Osteoblast (primary cell): Measurements from ENCODE around the gene DNAH17. TPM values are rescaled to one million over a fixed set of nuclear protein-coding genes. Genes with fewer than 3 reads are reported as not detected.

Source experiments
- DNase-seq: peaks from one replicate; pipeline ENCODE4 v3.0.0; 2011; ENCODE audit warnings: low spot score, mixed read lengths; ENCODE audit not compliant: insufficient read length; ENCODE audit errors: missing footprints
- H2AFZ ChIP-seq: 2 replicates; pipeline ENCODE4 v1.6.0; 2011; ENCODE audit warnings: mild to moderate bottlenecking, low read length
- H3K27ac ChIP-seq: 2 replicates; pipeline ENCODE4 v1.5.1; 2011; ENCODE audit warnings: mild to moderate bottlenecking, low read depth, low read length, moderate library complexity
- H3K27me3 ChIP-seq: 2 replicates; pipeline ENCODE4 v1.6.0; 2012; ENCODE audit warnings: mild to moderate bottlenecking, control low read depth, inconsistent platforms, low read length, moderate library complexity; ENCODE audit not compliant: insufficient read depth
- H3K36me3 ChIP-seq: 2 replicates; pipeline ENCODE4 v1.5.1; 2011; ENCODE audit warnings: mild to moderate bottlenecking, low read length, control low read depth, moderate library complexity; ENCODE audit not compliant: insufficient read depth
- H3K4me1 ChIP-seq: 2 replicates; pipeline ENCODE4 v1.5.1; 2011; ENCODE audit warnings: mild to moderate bottlenecking, low read length, control low read depth, moderate library complexity; ENCODE audit not compliant: insufficient read depth
- H3K4me2 ChIP-seq: 2 replicates; pipeline ENCODE4 v1.6.0; 2011; ENCODE audit warnings: mild to moderate bottlenecking, low read length; ENCODE audit not compliant: insufficient read depth
- H3K4me3 ChIP-seq: fragments of 200-600 bp; sonication (generic); 3 replicates; pipeline ENCODE4 v1.5.1; 2012; ENCODE audit warnings: mild to moderate bottlenecking, low read length, inconsistent platforms; ENCODE audit not compliant: insufficient read depth
- H3K79me2 ChIP-seq: 2 replicates; pipeline ENCODE4 v1.6.0; 2012; ENCODE audit warnings: mild to moderate bottlenecking, low read length, control low read depth, inconsistent platforms; ENCODE audit not compliant: insufficient read depth
- H3K9me3 ChIP-seq: 2 replicates; pipeline ENCODE4 v1.5.1; 2011; ENCODE audit warnings: low read depth, low read length, control low read depth
- H4K20me1 ChIP-seq: 2 replicates; pipeline ENCODE4 v1.6.0; 2012; ENCODE audit warnings: mild to moderate bottlenecking, low read length, control low read depth; ENCODE audit not compliant: insufficient read depth
- total RNA-seq: library from RNA; depleted of rRNA; stranded (reverse); fragments of >200 nt; gene quantifications from 2 replicates; pipeline ENCODE4 v1.2.3, GENCODE V29; 2012
- TF ChIP-seq, protein P1 (sequence below): IDR thresholded peaks from 2 replicates; pipeline ENCODE4 v1.5.1; 2011; ENCODE audit warnings: mild to moderate bottlenecking, low read depth, low read length, moderate library complexity; ENCODE audit errors: extremely low read depth

The DNAH17 gene
- total RNA-seq, 1 donor = under 0.01 TPM

DNA sequence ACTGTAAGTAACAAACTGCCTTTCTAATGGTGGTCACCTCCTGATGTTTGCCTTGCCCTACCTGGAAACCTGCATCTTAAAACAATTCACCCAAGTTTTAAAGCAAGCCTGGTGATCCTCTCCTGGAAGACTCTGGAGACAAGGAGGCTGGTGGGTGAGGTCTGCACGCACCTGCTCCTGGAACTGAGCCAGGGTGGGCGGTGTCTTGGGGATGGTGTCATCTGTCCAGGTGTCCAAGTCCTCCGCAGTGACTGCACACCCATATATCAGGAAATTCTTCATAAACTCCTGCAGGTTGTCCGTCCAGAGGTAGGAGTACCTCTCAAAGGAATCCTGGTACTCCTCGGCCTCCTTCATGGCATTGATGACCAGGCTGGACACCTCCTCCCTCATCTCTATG lies 44.9 kb downstream of the DNAH17 start:
- Histone ChIP-seq H3K4me1 (no peaks in the 10 kb centered on the region), H3K36me3 (no peaks in the 10 kb centered on the region), H3K27me3 (peaks cover 6% of the 10 kb centered on the region), H3K4me2 (no peak overlapping the region), H3K4me3 (no peak overlapping the region), H3K27ac (no peak overlapping the region), H3K9me3 (no peaks in the 10 kb centered on the region), H3K79me2 (no peaks in the 10 kb centered on the region), H2AFZ (no peak overlapping the region), H4K20me1 (no peaks in the 10 kb centered on the region)
- no peak for DNase-seq
- TF ChIP-seq, protein P1, sequence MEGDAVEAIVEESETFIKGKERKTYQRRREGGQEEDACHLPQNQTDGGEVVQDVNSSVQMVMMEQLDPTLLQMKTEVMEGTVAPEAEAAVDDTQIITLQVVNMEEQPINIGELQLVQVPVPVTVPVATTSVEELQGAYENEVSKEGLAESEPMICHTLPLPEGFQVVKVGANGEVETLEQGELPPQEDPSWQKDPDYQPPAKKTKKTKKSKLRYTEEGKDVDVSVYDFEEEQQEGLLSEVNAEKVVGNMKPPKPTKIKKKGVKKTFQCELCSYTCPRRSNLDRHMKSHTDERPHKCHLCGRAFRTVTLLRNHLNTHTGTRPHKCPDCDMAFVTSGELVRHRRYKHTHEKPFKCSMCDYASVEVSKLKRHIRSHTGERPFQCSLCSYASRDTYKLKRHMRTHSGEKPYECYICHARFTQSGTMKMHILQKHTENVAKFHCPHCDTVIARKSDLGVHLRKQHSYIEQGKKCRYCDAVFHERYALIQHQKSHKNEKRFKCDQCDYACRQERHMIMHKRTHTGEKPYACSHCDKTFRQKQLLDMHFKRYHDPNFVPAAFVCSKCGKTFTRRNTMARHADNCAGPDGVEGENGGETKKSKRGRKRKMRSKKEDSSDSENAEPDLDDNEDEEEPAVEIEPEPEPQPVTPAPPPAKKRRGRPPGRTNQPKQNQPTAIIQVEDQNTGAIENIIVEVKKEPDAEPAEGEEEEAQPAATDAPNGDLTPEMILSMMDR = no peak

DNA sequence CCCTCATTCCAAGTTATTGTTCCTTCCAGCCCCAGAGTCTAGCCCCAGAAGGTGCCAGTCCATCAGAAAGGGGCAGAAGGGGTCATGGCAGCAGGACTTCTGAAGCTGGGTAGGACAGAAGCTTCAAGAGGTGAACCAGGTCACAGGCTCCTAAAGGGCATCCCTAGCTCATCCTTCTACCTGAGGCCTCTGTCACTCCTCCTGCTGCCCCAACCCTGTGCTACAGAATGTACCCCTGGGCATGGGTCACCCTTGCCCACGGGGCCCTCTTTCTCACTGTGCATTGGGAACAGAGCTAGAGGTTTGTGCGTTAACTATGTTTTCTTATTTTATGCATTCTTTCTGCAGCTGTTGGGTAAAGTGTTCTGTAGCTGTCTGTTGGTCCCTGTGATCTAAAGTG lies 46.5 kb downstream of the DNAH17 start:
- Histone ChIP-seq H2AFZ (no peak overlapping the region), H3K27me3 (peaks cover 6% of the 10 kb centered on the region), H3K4me3 (no peak overlapping the region), H3K9me3 (no peaks in the 10 kb centered on the region), H4K20me1 (no peaks in the 10 kb centered on the region), H3K4me2 (no peak overlapping the region), H3K27ac (no peak overlapping the region), H3K36me3 (no peaks in the 10 kb centered on the region), H3K4me1 (no peaks in the 10 kb centered on the region), H3K79me2 (no peaks in the 10 kb centered on the region)
- TF ChIP-seq, protein P1 = no peak
- peak; percentile 60 for DNase-seq

DNA sequence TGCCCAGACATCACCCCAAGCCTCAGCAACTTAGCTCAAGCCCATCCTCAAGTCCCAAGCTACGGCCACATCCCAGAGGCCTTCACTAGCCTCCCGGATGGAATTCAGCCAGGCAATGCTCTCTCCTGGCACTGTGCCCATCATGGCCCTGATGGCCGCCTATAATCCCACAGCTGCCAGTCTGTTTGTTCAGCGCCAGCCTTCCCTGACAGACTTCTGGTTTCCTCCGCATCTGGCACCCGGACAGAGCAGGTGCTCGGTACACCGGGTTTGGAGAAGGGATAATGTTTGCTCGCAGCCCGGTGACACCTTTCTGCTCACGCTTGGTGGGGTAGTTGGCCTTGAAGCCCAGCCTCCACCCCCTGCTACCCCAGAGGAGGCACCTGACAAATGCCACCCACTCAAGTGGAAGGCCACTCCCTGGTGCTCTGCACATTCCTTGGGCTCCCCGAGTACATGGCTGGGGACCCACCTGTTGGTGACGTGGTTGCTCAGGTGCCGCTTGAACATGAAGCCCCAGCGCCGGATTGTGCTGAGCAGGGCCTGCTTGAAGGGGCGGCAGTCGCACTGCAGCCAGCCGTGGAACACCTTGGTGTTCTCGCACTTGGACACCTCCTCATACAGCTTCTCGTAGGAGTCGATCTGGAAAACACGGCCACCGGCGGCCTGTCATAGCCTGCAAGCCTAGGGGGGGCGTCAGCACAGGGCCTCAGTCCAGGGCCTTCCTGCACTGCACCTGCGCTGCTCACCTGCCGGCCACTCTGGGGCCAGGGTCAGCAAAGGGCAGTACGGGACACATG lies 47.1 kb downstream of the DNAH17 start:
- peak; percentile 72 for DNase-seq

DNA sequence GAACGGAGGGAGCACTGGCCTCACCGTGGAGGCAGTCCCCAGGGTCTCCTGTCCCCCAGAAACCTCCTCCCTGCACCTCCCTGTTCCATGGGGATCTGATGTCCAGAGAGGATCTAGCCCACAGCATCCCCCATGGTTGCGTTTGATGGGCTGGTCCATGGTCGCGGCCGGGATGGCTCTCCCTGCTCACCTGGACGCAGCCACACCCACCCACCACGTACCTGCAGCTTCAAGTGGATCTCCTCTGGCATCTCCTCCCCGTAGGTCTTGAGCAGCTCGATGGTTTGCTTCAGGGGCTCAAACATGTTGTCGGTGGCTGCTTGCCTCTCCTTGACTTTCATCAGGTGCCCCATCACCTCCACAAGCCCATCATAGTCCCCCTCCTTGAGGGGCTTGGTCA lies 47.9 kb downstream of the DNAH17 start:
- H3K79me2 ChIP-seq = no peaks in the 10 kb centered on the region
- H3K4me1 ChIP-seq = no peaks in the 10 kb centered on the region
- H3K36me3 ChIP-seq = no peaks in the 10 kb centered on the region
- TF ChIP-seq, protein P1 = no peak
- no peak overlapping the region for H3K4me3 ChIP-seq
- no peak overlapping the region for H3K27ac ChIP-seq
- peak; percentile 47 for DNase-seq
- no peaks in the 10 kb centered on the region for H3K9me3 ChIP-seq
- no peak overlapping the region for H2AFZ ChIP-seq
- no peaks in the 10 kb centered on the region for H4K20me1 ChIP-seq
- H3K4me2 ChIP-seq = no peak overlapping the region
- H3K27me3 ChIP-seq = peaks cover 2% of the 10 kb centered on the region

More for the DNA sequence above, 47.1 kb downstream of the DNAH17 start:
- Histone ChIP-seq H3K4me2 (no peak overlapping the region), H3K79me2 (no peaks in the 10 kb centered on the region), H3K4me3 (no peak overlapping the region), H3K27me3 (peaks cover 4% of the 10 kb centered on the region), H3K27ac (no peak overlapping the region), H4K20me1 (no peaks in the 10 kb centered on the region), H3K9me3 (no peaks in the 10 kb centered on the region), H3K4me1 (no peaks in the 10 kb centered on the region), H3K36me3 (no peaks in the 10 kb centered on the region), H2AFZ (no peak overlapping the region)
- TF ChIP-seq, protein P1 = no peak
